Erythroblast (primary cell): ENCODE data around the gene TK2.

Experiments
- GATA1 ChIP-seq: IDR thresholded peaks from 2 replicates; pipeline ENCODE4 v1.6.1; 2011; ENCODE audit warnings: low read depth, mild to moderate bottlenecking, control low read depth, low read length, moderate library complexity
- POLR2A ChIP-seq: IDR thresholded peaks from 2 replicates; pipeline ENCODE4 v1.6.1; 2011; ENCODE audit warnings: mild to moderate bottlenecking, low read length

DNA sequence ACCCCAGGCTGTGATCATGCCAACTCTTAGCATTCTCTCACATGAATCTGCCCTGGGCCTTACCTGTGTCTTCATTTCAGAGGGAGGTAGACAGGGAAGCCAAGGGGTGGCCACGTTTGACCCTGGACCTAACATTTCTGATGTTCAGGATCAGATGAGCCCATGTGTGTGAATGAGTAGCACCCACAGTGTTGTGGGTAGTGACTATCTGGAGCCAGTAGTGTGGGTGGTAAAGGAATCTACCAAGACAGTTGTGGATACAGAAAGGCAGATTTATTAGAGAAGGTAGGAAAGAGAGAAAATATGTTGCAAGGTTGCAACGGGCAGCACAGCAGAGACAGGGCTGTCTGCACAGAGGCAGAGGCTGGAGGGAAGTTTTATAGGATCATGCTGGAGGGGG, 60.5 kb downstream of the TK2 start:
- TF ChIP-seq POLR2A, result no peak
- TF ChIP-seq GATA1, result no peak
